Endothelial cell (in vitro differentiated cells): ENCODE results near the gene ABAT. TPM values are rescaled to one million over a fixed set of nuclear protein-coding genes. Genes with fewer than 3 reads are reported as not detected.

Experiments used
- DNase-seq: peaks from one replicate; pipeline ENCODE4 v3.0.0; 2021; ENCODE audit warnings: low spot score
- H3K27ac Mint-ChIP-seq: one replicate; pipeline ENCODE4 v1.8.0; 2021; ENCODE audit warnings: mixed read lengths, inconsistent platforms; ENCODE audit not compliant: unreplicated experiment
- H3K27me3 Mint-ChIP-seq: one replicate; pipeline ENCODE4 v1.8.0; 2021; ENCODE audit warnings: mild to moderate bottlenecking, moderate library complexity, mixed read lengths, inconsistent platforms; ENCODE audit not compliant: unreplicated experiment
- H3K36me3 Mint-ChIP-seq: one replicate; pipeline ENCODE4 v1.8.0; 2021; ENCODE audit warnings: mild to moderate bottlenecking, low read depth, mixed read lengths, inconsistent platforms; ENCODE audit not compliant: unreplicated experiment
- H3K4me1 Mint-ChIP-seq: one replicate; pipeline ENCODE4 v1.8.0; 2021; ENCODE audit warnings: mild to moderate bottlenecking, mixed read lengths, inconsistent platforms; ENCODE audit not compliant: unreplicated experiment
- H3K4me3 Mint-ChIP-seq: one replicate; pipeline ENCODE4 v1.8.0; 2021; ENCODE audit warnings: mild to moderate bottlenecking, mixed read lengths, inconsistent platforms; ENCODE audit not compliant: unreplicated experiment
- H3K9me3 Mint-ChIP-seq: one replicate; pipeline ENCODE4 v1.8.0; 2021; ENCODE audit warnings: mixed read lengths, inconsistent platforms; ENCODE audit not compliant: unreplicated experiment
- total RNA-seq: library from RNA; stranded (reverse); fragmentation: NEBNext Ultra II Directional; extraction: Animal tissue kit (Norgen Biotek cat#: 25700); gene quantifications from one replicate; pipeline ENCODE4 v1.2.1, GENCODE V29; 2021; ENCODE audit not compliant: unreplicated experiment
- TF ChIP-seq, protein P1 (sequence below): fragments of 200-600 bp; sonication (generic); IDR thresholded peaks from one replicate; pipeline ENCODE4 v1.5.0; 2021; ENCODE audit warnings: antibody characterized with exemption; ENCODE audit not compliant: unreplicated experiment

The ABAT gene
- total RNA-seq, 1 donor from 2014 or later = 1.6 TPM

DNA sequence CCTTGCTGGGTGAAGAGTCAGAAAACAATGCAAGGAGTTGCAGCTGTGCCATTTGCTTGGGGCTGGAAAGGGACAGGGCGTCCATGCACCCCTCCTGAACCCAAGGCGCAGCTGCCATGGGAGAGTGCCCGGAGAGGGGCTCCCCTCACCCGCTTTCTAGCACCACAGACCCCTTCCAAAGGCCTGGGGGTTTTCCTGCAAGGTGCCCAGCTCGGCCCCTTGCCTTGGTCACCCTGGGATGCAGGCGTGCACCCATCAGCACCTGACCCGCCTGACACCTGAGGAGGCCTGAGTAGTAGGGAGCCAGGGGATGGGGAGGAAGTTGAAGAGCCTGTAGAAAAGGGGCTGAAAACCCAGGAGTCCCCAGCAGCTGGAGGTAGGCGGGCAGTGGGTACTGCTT is 92.8 kb downstream of the ABAT start:
- TF ChIP-seq, protein P1, sequence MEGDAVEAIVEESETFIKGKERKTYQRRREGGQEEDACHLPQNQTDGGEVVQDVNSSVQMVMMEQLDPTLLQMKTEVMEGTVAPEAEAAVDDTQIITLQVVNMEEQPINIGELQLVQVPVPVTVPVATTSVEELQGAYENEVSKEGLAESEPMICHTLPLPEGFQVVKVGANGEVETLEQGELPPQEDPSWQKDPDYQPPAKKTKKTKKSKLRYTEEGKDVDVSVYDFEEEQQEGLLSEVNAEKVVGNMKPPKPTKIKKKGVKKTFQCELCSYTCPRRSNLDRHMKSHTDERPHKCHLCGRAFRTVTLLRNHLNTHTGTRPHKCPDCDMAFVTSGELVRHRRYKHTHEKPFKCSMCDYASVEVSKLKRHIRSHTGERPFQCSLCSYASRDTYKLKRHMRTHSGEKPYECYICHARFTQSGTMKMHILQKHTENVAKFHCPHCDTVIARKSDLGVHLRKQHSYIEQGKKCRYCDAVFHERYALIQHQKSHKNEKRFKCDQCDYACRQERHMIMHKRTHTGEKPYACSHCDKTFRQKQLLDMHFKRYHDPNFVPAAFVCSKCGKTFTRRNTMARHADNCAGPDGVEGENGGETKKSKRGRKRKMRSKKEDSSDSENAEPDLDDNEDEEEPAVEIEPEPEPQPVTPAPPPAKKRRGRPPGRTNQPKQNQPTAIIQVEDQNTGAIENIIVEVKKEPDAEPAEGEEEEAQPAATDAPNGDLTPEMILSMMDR = no peak
- H3K27ac Mint-ChIP-seq = no peak overlapping the region
- no peaks in the 10 kb centered on the region for H3K4me1 Mint-ChIP-seq
- no peaks in the 10 kb centered on the region for H3K36me3 Mint-ChIP-seq
- no peak for DNase-seq
- no peaks in the 10 kb centered on the region for H3K27me3 Mint-ChIP-seq
- H3K4me3 Mint-ChIP-seq = no peak overlapping the region
- H3K9me3 Mint-ChIP-seq = no peaks in the 10 kb centered on the region

DNA sequence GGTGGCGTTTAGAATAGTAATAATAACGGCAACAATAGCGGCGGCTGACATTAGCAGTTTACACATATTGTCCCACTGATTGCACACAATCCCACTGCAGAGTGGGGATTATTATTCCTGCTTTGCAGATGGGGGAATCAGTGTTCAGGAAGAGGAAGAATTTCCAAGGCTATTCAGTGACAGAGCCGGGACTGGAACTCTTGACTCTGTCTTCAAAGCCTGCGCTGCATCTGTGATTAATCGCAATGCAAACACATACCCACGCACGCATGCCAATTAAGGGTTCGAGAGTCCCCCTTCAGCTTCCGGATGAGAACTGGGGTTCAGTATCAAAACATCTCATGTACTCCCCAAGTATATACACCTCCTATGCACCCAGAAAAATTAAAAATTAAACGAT is 93.9 kb downstream of the ABAT start:
- no peak for DNase-seq
- Mint-ChIP-seq H3K4me3 (no peak overlapping the region), H3K4me1 (no peaks in the 10 kb centered on the region), H3K27me3 (no peaks in the 10 kb centered on the region), H3K36me3 (no peaks in the 10 kb centered on the region), H3K9me3 (no peaks in the 10 kb centered on the region), H3K27ac (no peak overlapping the region)
- TF ChIP-seq, protein P1 = no peak

DNA sequence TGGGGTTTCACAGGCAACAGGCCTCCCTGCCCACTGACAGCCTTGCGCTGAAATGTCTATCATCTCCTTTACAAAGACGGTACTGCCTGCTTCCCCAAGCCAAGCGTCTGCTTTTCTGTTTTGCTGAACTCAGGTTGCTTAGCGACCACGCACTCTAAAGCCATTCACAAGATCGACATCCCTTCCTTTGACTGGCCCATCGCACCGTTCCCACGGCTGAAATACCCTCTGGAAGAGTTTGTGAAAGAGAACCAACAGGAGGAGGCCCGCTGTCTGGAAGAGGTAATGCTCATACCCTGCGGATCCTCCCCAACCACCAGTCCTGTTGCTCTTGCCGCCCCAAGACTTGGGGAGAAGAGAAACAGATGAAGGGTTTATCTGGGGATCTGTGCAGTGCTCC is 94.3 kb downstream of the ABAT start:
- Mint-ChIP-seq H3K27ac (no peak overlapping the region), H3K36me3 (no peaks in the 10 kb centered on the region), H3K4me3 (no peak overlapping the region), H3K27me3 (no peaks in the 10 kb centered on the region), H3K4me1 (no peaks in the 10 kb centered on the region), H3K9me3 (no peaks in the 10 kb centered on the region)
- no peak for DNase-seq
- TF ChIP-seq, protein P1 = no peak

DNA sequence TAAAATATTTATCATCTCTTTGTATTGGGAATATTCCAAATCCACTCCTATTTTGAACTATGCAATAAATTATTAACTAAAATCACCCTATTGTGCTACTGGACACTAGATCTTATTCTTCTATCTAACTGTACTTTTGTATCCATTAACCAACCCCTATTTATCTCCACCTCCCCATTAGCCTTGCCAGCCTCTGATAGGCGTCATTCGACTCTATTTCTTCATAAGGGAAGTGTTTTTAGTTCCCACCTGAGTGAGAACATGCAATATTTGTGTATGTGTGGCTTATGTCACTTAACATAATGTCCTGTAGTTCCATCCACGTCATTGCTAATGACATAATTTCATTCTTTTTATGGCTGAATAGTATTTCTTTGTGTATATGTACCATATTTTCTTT is 99.1 kb downstream of the ABAT start:
- H3K36me3 Mint-ChIP-seq = no peaks in the 10 kb centered on the region
- TF ChIP-seq, protein P1 = no peak
- H3K4me3 Mint-ChIP-seq = no peak overlapping the region
- H3K9me3 Mint-ChIP-seq = no peaks in the 10 kb centered on the region
- H3K27me3 Mint-ChIP-seq = no peaks in the 10 kb centered on the region
- no peak overlapping the region for H3K27ac Mint-ChIP-seq
- DNase-seq = no peak
- no peaks in the 10 kb centered on the region for H3K4me1 Mint-ChIP-seq

DNA sequence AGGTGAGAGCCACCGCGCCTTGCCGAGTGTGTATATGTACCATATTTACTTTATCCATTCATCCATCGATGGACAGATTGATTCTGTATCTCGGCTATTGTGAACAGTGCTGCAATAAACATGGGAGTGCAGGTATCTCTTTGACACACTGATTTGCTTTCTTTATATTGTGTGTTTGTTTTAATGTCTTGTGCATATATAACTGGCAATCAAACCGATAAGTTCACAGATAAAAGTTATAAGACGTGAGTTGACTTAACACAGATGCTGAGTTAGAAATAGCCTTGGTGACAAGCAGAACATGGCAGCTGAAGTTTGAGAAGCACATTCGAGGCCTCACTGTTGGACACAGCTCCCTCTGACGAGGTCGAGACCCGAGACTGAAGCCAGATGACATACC is 99.8 kb downstream of the ABAT start:
- no peaks in the 10 kb centered on the region for H3K36me3 Mint-ChIP-seq
- H3K9me3 Mint-ChIP-seq = no peaks in the 10 kb centered on the region
- no peak overlapping the region for H3K27ac Mint-ChIP-seq
- no peak for DNase-seq
- TF ChIP-seq, protein P1 = no peak
- H3K4me3 Mint-ChIP-seq = no peak overlapping the region
- H3K27me3 Mint-ChIP-seq = no peaks in the 10 kb centered on the region
- H3K4me1 Mint-ChIP-seq = no peaks in the 10 kb centered on the region
